ENCODE measurements around the gene SLC35D2. TPM values are rescaled to one million over a fixed set of nuclear protein-coding genes. Genes with fewer than 3 reads are reported as not detected.
A peak's percentile ranks its signal among the peaks of the same experiment; 100 is the strongest.
"Not testable (repeated sequence)": the region's sequence is repeated elsewhere in the genome, so short reads cannot be mapped to it uniquely, and the experiment has no call there.

Gene SLC35D2
- total RNA-seq, 1 donor from 2014 or later = 10.8 TPM

- not testable (repeated sequence) for DNase-seq
These were observed 76.6 kb downstream of the SLC35D2 start for GRCh38 chr9:96306958-96307357.

DNA sequence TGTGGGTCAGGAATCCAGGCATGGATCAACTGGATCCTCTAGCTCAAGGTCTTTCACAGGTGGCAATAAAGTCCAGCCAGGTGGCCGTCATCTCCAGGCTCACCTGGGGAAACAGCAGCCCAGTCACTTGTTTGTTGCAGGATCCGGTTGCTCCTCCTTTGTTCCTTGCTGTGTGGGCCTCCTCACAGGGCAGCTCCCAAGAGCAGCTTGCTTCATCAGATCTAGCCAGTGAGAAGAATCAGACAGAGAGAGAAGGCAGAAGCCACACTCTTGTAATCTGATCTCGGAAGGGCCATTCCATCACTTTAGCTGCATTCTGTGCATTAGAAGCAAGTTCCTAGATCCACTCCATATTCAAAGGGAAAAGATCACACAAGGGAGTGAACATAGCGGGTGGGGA is 78.3 kb downstream of the SLC35D2 start:
- no peak for DNase-seq

DNA sequence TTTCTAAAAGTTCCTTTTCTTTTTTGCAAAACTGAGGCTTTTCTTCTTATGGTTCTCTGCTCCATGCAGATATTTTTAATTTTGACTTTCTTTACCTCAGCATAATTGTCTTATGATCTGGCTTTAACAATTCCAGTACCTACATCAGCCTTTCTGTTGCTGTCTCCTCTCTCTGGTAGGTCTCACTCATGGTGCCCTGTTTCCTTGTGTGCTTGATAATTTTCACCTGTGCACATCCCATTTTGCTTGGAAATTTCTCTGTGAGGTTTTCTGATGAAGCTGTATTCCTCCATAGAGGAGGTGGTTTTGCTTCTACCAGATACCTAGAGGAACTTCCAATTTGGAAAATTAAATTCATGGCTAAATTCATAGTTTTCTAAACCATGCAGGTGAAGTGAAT is 79.3 kb downstream of the SLC35D2 start:
- no peak for DNase-seq

GRCh38 chr9:96302021-96302420 is 81.5 kb downstream of the SLC35D2 start, which contains the start of gene HSD17B3:
Gene HSD17B3 (minus strand): TSS chr9:96302176. CDS start chr9:96302104, 72 bp downstream.
- DNase-seq = no peak

GRCh38 chr9:96299823-96300222 is 83.7 kb downstream of the SLC35D2 start:
- DNase-seq = no peak

DNA sequence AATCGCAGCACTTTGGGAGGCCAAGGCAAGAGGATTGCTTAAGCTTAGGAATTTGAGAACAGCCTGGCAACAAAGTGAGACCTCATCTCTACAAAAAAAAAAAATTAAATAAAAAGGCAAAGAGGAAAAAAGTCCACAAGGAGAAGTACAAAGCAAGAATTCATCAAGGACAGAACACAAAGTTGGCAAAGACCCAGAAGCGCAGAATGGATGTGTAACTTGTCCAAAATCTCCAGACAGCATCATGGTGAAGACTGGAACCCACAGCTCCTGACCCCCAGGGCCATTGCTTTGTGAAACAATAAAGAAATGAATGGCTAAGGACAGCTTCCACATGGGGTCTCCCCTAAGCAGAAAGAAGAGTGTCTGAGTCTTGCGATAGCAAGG is 89.4 kb downstream of the SLC35D2 start:
- DNase-seq = no peak

DNA sequence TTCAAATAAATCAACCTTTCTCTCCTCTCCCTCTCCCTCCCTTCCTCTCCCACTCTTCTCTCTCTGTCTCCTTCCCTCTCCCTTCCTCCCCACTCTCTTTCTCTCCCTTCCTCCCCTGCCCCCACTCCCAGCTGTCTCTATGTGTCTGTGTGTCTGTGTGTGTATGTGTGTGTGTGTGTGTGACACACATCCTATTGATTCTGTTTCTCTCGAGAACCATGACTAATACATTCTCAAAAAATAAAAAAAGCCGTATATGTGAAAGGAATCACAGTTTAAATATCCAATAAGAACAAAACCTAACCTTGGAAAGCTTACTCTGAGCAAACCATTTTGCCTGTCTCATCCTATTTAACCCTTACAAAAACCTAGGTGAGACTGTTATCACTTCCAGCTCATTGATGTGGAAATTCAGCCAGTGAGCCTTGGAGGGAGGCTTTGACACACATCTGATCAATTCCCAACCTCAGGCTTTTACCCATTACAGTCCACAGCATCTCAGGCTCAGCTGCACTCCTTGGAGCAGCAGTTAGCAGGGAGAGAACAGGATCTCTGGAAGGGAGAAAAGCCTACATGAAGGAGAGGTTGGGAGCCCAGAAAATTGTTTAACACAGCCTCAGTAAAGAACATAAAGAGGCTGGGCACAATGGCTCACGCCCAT is 89.9 kb downstream of the SLC35D2 start:
- peak; percentile 10 for DNase-seq

GRCh38 chr9:96289392-96289791 is 94.1 kb downstream of the SLC35D2 start:
- no peak for DNase-seq

GRCh38 chr9:96281641-96282040 is 101.9 kb downstream of the SLC35D2 start:
- DNase-seq = no peak

DNA sequence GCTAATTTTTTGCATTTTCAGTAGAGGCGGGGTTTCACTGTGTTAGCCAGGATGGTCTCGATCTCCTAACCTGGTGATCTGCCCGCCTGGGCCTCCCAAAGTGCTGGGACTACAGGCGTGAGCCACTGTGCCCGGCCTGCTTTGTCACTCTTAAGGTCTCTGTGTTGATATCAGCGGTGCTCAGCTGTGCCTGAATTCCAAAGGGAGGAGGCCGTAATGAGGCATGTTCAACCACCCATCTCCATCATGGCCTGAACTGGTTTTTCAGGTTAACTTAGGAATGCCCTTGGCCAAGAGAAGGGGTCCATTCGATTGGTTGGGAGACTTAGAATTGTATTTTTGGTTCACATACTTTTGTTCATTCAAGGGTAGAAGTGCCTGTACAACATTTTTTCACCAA is 103.6 kb downstream of the SLC35D2 start:
- peak; percentile 11 for DNase-seq

- DNase-seq = no peak
These were observed 108.6 kb downstream of the SLC35D2 start for GRCh38 chr9:96274939-96275338.

Other genes starting within 250 kb of the SLC35D2 start
- gene HSD17B3, start 81.5 kb downstream of the SLC35D2 start, total RNA-seq = not detected
- gene ZNF367, start 34.7 kb upstream of the SLC35D2 start, total RNA-seq = 15.1 TPM
- gene HABP4, start 66.5 kb upstream of the SLC35D2 start, total RNA-seq = 14.6 TPM
- 31.3 TPM for gene CDC14B, start 236.1 kb upstream of the SLC35D2 start, total RNA-seq